GM21423 (cell line): ENCODE measurements around the gene SLC9C1.

Experiments
- ATAC-seq: cut with Tn5 transposase; IDR thresholded peaks from one replicate; pipeline ENCODE4 v1.9.1; 2021; ENCODE audit warnings: mild to moderate bottlenecking, moderate library complexity; ENCODE audit not compliant: unreplicated experiment

The SLC9C1 gene

GRCh38 chr3:112293368-112294321, at the start of gene SLC9C1:
TSS of gene SLC9C1 (minus strand) at chr3:112294216. CDS start at chr3:112286791, 7,425 bp downstream.
- no peak for ATAC-seq

- no peak for ATAC-seq
Measured at GRCh38 chr3:112341386-112341785, 47.4 kb upstream of the SLC9C1 start.

GRCh38 chr3:112339609-112340008, 45.6 kb upstream of the SLC9C1 start:
- no peak for ATAC-seq

GRCh38 chr3:112339134-112339533, 45.1 kb upstream of the SLC9C1 start:
- no peak for ATAC-seq

- no peak for ATAC-seq
Measured at GRCh38 chr3:112338727-112339056, 44.7 kb upstream of the SLC9C1 start.

- no peak for ATAC-seq
Measured at GRCh38 chr3:112338021-112338726, 44.2 kb upstream of the SLC9C1 start.

GRCh38 chr3:112335434-112335781, 41.4 kb upstream of the SLC9C1 start:
- no peak for ATAC-seq

GRCh38 chr3:112334691-112335433, 40.8 kb upstream of the SLC9C1 start:
- no peak for ATAC-seq

- peak; percentile 35 for ATAC-seq
Measured at GRCh38 chr3:112333381-112334317, 39.6 kb upstream of the SLC9C1 start.

- peak; percentile 56 for ATAC-seq
Measured at GRCh38 chr3:112333002-112333380, 39.0 kb upstream of the SLC9C1 start, which contains the start of gene CD200. TSS of gene CD200 (plus strand) at chr3:112333156. CDS start at chr3:112333213, 57 bp downstream.

GRCh38 chr3:112331851-112332250, 37.8 kb upstream of the SLC9C1 start:
- no peak for ATAC-seq

- ATAC-seq, result peak; percentile 82
Measured at GRCh38 chr3:112327371-112327951, 33.4 kb upstream of the SLC9C1 start.

- ATAC-seq, result no peak
Measured at GRCh38 chr3:112321867-112322652, 28.0 kb upstream of the SLC9C1 start.

- no peak for ATAC-seq
Measured at GRCh38 chr3:112320691-112321090, 26.7 kb upstream of the SLC9C1 start.

GRCh38 chr3:112319516-112320276, 25.7 kb upstream of the SLC9C1 start:
- ATAC-seq, result no peak

- no peak for ATAC-seq
Measured at GRCh38 chr3:112315791-112316190, 21.8 kb upstream of the SLC9C1 start.

- no peak for ATAC-seq
Measured at GRCh38 chr3:112314649-112315048, 20.6 kb upstream of the SLC9C1 start.

- no peak for ATAC-seq
Measured at GRCh38 chr3:112308151-112308911, 14.3 kb upstream of the SLC9C1 start.
